ENCODE results near the gene PTPRJ.

Gene PTPRJ

DNA sequence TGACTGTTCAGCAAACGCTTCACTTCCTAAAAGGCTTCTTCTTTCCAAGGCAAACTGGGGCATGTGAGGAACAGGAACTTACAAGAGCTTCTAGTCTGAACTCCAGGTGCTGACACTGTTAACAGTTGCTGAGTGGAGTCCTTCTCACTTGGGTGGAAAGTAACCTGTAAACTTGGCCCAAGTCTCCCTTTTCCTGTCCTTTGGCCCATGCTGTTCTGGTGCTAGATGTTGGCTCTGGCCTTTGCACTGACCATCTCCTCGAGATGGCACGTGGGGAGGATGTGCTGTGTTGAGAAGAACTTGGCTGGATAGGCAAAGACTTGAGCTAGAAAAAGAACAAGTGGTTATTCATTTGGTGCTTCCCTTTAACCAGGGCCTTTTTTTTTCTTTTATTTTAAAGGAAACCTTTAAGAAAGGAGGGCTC is 53.6 kb downstream of the PTPRJ start:
- ChIA-PET POLR2A (no interaction called here), CTCF (interaction anchor here (1.1 kb wide), 1 partner anchor 74 kb away, joined by 3 read pairs; no protein-coding TSS in a partner anchor)

DNA sequence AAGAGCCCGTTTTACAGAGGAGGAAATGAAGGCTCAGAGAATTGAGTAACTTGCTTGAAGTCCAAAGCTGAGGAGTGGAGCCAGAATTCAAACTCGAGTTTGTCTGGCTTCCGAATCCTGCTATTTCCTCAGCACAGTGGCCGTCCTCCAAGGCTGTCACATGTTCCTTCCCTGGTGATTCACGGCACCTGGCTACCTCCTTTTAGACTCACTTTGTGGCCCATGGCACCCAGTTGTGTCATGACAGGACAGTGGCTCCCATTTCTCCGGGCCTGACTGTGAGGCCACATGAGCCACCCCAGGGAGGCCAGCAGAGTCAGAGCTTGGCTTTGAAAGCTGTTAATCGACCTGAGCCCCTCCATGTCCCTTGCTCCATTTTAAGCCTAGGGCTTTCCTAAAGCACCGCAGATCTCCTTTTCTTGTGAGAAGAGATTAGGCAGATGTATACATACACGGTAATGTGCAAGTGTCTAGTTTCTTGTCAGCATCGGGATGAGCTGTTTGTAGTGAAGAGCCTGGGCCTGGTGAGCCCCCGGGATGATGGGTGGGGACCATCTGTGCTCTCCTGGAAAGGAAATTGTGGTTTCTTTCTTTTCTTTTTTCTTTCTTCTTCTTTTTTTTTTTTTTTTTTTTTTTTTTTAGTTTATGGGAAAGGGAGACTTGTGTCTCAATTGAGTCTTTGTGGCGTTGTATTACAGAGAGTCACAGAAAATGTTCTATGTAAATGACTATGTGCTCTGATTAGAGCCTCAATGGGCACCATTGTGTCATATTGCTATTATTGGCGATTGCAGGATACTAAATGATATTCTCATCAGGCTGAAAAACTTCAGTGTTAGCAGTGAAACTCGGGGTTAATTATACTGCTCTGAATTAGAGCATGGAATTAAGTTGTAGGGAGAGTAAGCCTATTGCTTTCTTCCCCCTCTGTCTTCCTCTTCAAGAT is 54.8 kb downstream of the PTPRJ start:
- DNase-seq (ENCODE audit: extremely low spot score) = no peak
- CTCF ChIA-PET = interaction anchor here (0.7 kb wide), 1 partner anchor 77 kb away, joined by 3 read pairs; no protein-coding TSS in a partner anchor
- no peak for TF ChIP-seq ELF4 (IDR thresholded peaks at IDR 0.05)
- no peak for TF ChIP-seq TARDBP (IDR thresholded peaks at IDR 0.05)
- TF ChIP-seq, protein P1, sequence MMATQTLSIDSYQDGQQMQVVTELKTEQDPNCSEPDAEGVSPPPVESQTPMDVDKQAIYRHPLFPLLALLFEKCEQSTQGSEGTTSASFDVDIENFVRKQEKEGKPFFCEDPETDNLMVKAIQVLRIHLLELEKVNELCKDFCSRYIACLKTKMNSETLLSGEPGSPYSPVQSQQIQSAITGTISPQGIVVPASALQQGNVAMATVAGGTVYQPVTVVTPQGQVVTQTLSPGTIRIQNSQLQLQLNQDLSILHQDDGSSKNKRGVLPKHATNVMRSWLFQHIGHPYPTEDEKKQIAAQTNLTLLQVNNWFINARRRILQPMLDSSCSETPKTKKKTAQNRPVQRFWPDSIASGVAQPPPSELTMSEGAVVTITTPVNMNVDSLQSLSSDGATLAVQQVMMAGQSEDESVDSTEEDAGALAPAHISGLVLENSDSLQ (IDR thresholded peaks at IDR 0.05) = no peak
- TF ChIP-seq ARNT (IDR thresholded peaks at IDR 0.05) = no peak
- POLR2A ChIA-PET = no interaction called here

More for the DNA sequence above, 53.6 kb downstream of the PTPRJ start:
- TF ChIP-seq FOXK2 (IDR thresholded peaks at IDR 0.05) = no peak
- TF ChIP-seq TARDBP (IDR thresholded peaks at IDR 0.05) = no peak
- TF ChIP-seq SUZ12 (IDR thresholded peaks at IDR 0.05) = no peak
- DNase-seq (ENCODE audit: extremely low spot score) = no peak

DNA sequence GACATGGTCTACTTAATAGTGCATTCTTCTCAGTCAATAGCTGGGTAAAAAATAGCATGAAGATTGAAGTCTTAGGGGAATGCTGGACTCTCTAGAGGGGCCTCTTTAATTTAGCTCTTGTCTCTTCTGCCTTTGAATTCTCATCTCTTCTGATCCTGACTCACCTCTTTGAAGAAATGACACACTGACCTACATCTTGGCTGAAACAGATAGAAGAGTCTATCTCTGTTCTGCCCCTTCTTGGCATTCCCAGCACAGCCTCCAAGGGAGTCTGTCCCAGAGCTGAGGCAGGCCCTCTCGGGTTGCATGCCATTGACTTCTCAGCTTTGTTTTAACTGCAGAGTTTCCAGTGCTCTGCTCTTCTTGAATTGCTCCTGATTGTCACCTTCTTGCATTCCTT is 55.7 kb downstream of the PTPRJ start:
- POLR2A ChIA-PET = interaction anchor here (1.5 kb wide), 1 partner anchor 10 kb away, joined by 4 read pairs; no protein-coding TSS in a partner anchor
- CTCF ChIA-PET = no interaction called here
- TF ChIP-seq FOXM1 (IDR thresholded peaks at IDR 0.05; ENCODE audit: borderline replicate concordance) = no peak
- TF ChIP-seq LEF1 (IDR thresholded peaks at IDR 0.05; ENCODE audit: borderline replicate concordance) = no peak
- no peak for TF ChIP-seq BHLHE40 (IDR thresholded peaks at IDR 0.05; ENCODE audit: borderline replicate concordance)
- no peak for DNase-seq (ENCODE audit: extremely low spot score)

DNA sequence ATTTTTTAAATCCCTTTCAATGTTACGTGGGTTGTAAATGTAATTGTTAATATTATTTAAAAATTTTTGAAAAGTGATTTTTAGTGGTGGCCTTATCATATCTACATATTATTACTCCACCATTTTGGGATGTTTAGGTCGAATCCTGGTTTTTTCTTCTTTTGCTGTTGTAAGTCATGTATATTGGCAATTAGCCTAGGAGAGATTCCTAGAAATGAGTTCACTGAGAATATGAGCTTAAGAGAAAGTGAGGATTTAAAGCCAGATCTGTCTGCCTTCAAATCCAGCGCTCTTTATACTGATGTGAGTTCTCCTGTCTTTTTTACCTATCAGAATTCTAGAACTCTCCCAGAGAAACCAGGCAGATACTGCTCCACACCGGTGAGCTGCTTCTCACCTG is 56.1 kb downstream of the PTPRJ start:
- ChIA-PET POLR2A (interaction anchor here (1.5 kb wide), 1 partner anchor 10 kb away, joined by 4 read pairs; no protein-coding TSS in a partner anchor), CTCF (no interaction called here)
- no peak for DNase-seq (ENCODE audit: extremely low spot score)
- no peak for TF ChIP-seq SP1 (IDR thresholded peaks at IDR 0.05)
- no peak for TF ChIP-seq L3MBTL2 (conservative IDR thresholded peaks at IDR 0.05)
- no peak for TF ChIP-seq HDGF (IDR thresholded peaks at IDR 0.05; ENCODE audit: borderline replicate concordance)
- TF ChIP-seq ELF4 (IDR thresholded peaks at IDR 0.05) = no peak
- TF ChIP-seq BHLHE40 (IDR thresholded peaks at IDR 0.05; ENCODE audit: borderline replicate concordance) = no peak
- no peak for TF ChIP-seq FOXK2 (IDR thresholded peaks at IDR 0.05)
- TF ChIP-seq TARDBP (IDR thresholded peaks at IDR 0.05) = no peak
- TF ChIP-seq, protein P1 (IDR thresholded peaks at IDR 0.05) = no peak
- no peak for TF ChIP-seq FOXA1 (IDR thresholded peaks at IDR 0.05)
- TF ChIP-seq NFRKB (IDR thresholded peaks at IDR 0.05) = no peak
- no peak for TF ChIP-seq SUZ12 (IDR thresholded peaks at IDR 0.05)
- no peak for TF ChIP-seq ZNF384 (IDR thresholded peaks at IDR 0.05)
- TF ChIP-seq ARNT (IDR thresholded peaks at IDR 0.05) = no peak
- TF ChIP-seq FOXM1 (IDR thresholded peaks at IDR 0.05; ENCODE audit: borderline replicate concordance) = no peak

DNA sequence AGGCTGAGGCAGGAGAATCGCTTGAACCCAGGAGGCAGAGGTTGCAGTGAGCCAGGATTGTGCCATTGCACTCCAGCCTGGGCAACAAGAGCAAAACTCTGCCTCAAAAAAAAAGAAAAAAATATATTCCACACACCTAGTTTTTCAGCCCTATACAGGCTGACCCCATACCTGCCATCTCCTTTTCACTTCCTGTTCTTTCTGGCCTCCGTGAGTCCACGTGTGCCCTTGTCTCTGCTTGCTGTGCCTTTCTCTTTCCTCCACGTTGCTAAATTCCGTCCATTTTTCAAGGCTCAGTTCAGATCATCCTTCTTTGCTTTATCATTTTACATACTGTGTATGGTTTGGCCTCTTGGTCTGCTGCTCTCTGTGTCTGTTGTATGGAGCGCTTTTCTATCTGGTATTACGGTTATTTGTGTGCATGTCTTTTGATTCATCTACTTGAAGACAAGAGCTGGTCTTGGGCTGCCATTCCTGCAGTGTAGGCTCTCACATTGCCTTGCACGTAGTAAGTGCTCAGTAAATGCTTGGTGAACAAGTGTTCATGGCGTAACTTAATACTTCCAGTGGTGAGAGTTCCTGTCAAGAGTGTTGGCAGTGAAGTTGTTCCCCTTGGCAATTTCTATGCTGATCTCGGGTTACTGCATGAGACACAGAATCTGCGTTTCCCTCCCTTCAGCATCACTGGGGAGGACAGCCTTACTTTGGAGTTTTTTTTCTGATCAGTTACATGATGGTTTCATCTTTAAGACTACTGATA is 57.5 kb downstream of the PTPRJ start:
- CTCF ChIA-PET = interaction anchor here (0.7 kb wide), 1 partner anchor 13 kb away, joined by 3 read pairs; no protein-coding TSS in a partner anchor
- POLR2A ChIA-PET = no interaction called here
- no peak for TF ChIP-seq ZNF384 (IDR thresholded peaks at IDR 0.05)
- TF ChIP-seq SP1 (IDR thresholded peaks at IDR 0.05) = no peak
- no peak for TF ChIP-seq NFRKB (IDR thresholded peaks at IDR 0.05)
- TF ChIP-seq, protein P1 (IDR thresholded peaks at IDR 0.05) = no peak
- TF ChIP-seq FOXK2 (IDR thresholded peaks at IDR 0.05) = no peak
- no peak for TF ChIP-seq ELF4 (IDR thresholded peaks at IDR 0.05)
- TF ChIP-seq BHLHE40 (IDR thresholded peaks at IDR 0.05; ENCODE audit: borderline replicate concordance) = no peak
- TF ChIP-seq HDGF (IDR thresholded peaks at IDR 0.05; ENCODE audit: borderline replicate concordance) = no peak
- no peak for TF ChIP-seq FOXM1 (IDR thresholded peaks at IDR 0.05; ENCODE audit: borderline replicate concordance)
- TF ChIP-seq L3MBTL2 (conservative IDR thresholded peaks at IDR 0.05) = no peak
- TF ChIP-seq FOXA1 (IDR thresholded peaks at IDR 0.05) = no peak
- TF ChIP-seq CTBP1 (IDR thresholded peaks at IDR 0.05; ENCODE audit: borderline replicate concordance) = no peak
- no peak for TF ChIP-seq LEF1 (IDR thresholded peaks at IDR 0.05; ENCODE audit: borderline replicate concordance)
- DNase-seq (ENCODE audit: extremely low spot score) = no peak

DNA sequence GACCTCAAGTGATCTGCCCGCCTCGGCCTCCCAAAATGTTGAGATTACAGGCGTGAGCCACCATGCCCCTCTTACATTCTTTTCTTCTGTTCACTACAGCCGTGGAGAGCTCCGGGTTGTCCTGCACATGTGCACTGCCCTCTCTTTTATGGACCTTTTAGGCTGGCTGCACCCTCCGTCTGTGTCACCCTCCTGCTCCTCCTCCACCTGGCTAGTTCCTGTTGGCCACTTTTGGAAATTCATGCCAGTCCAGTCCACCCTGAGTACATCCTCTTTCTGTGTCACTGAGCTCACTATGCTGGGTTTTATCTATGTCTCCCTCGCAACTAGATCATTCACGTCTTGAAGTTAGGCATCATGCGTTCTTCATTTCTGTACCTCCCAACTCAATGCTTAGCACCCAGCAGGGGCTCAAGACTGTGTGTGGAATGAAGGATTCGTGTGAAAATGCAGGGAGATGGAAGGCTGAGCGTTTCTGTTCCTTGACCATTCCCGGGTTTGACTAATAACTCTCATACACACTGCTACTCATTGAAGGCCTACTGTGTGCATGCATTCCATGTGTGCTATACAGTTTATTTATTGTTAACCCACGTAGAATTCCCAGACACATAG is 60.6 kb downstream of the PTPRJ start:
- POLR2A ChIA-PET = no interaction called here
- DNase-seq (ENCODE audit: extremely low spot score) = no peak
- CTCF ChIA-PET = interaction anchor here (1.0 kb wide), 1 partner anchor 10 kb away, joined by 4 read pairs; no protein-coding TSS in a partner anchor
- TF ChIP-seq ELF4 (IDR thresholded peaks at IDR 0.05) (no peak), HDGF (IDR thresholded peaks at IDR 0.05; ENCODE audit: borderline replicate concordance) (no peak), TARDBP (IDR thresholded peaks at IDR 0.05) (no peak)

Measured in HEK293T (cell line).